Naive thymus-derived CD4-positive, alpha-beta T cell (primary cell): ENCODE data around the gene LRIG3. TPM values are rescaled to one million over a fixed set of nuclear protein-coding genes. Genes with fewer than 3 reads are reported as not detected.

ENCODE experiments used
- ATAC-seq: fragments of 150-1000 bp; cut with Tn5 transposase; 2 replicates; pipeline ENCODE4 v1.10.0; 2021; ENCODE audit warnings: mild to moderate bottlenecking, moderate library complexity
- CTCF ChIA-PET: fragments of 350-600 bp; sonication (Branson Sonifier 250); formaldehyde crosslinking; loops from one replicate; lab custom pipeline; 2021; ENCODE audit warnings: antibody characterized with exemption; lab: Charles Lee
- POLR2A ChIA-PET: fragments of 350-600 bp; sonication (Branson Sonifier 250); formaldehyde crosslinking; loops from one replicate; lab custom pipeline; 2021; ENCODE audit warnings: antibody characterized with exemption, inconsistent platforms; lab: Charles Lee
- DNase-seq, 9 donors: peaks; one replicate each; pipeline versions ENCODE4 v3.0.0 to v3.0.0-alpha.2; 2020 to 2022; ENCODE audit warnings: mixed read lengths in 1 of 9
- H3K27ac ChIP-seq: one replicate; pipeline ENCODE4 v1.7.0; 2013; ENCODE audit warnings: mild to moderate bottlenecking, low read depth, low read length, moderate library complexity
- H3K27me3 ChIP-seq, 2 donors: one replicate each; pipeline ENCODE4 v1.7.0; 2013; ENCODE audit warnings: low read length in 2 of 2, mild to moderate bottlenecking in 2 of 2, moderate library complexity in 2 of 2; ENCODE audit not compliant: control insufficient read depth in 2 of 2, insufficient read depth in 2 of 2
- H3K36me3 ChIP-seq, 3 experiments: 1 replicate in 2 of 3; 2 replicates in 1 of 3; pipeline ENCODE4 v1.7.0; 2013; ENCODE audit warnings: low read length in 3 of 3, mild to moderate bottlenecking in 3 of 3, moderate library complexity in 1 of 3; ENCODE audit not compliant: insufficient read depth in 3 of 3, control insufficient read depth in 2 of 3
- H3K4me1 ChIP-seq, 2 donors: one replicate each; pipeline ENCODE4 v1.7.0; 2013; ENCODE audit warnings: low read length in 2 of 2, mild to moderate bottlenecking in 2 of 2, moderate library complexity in 1 of 2; ENCODE audit not compliant: control insufficient read depth in 2 of 2, insufficient read depth in 2 of 2
- H3K4me3 ChIP-seq: 2 replicates; pipeline ENCODE4 v1.7.0; 2013; ENCODE audit warnings: mild to moderate bottlenecking, low read length
- H3K9me3 ChIP-seq, 3 experiments: 1 replicate in 2 of 3; 2 replicates in 1 of 3; pipeline ENCODE4 v1.7.0; 2013; ENCODE audit warnings: low read length in 3 of 3; ENCODE audit not compliant: control insufficient read depth in 2 of 3
- H3K27ac Mint-ChIP-seq, 9 donors: one replicate each; pipeline ENCODE4 v1.8.0; 2020 to 2022; ENCODE audit warnings: mixed read lengths in 9 of 9, mild to moderate bottlenecking in 8 of 9, moderate library complexity in 5 of 9, inconsistent platforms in 2 of 9
- H3K27me3 Mint-ChIP-seq, 5 donors: one replicate each; pipeline ENCODE4 v1.8.0; 2021 to 2022; ENCODE audit warnings: mixed read lengths in 5 of 5, mild to moderate bottlenecking in 1 of 5
- H3K36me3 Mint-ChIP-seq, 5 donors: one replicate each; pipeline ENCODE4 v1.8.0; 2020 to 2022; ENCODE audit warnings: mixed read lengths in 5 of 5, mild to moderate bottlenecking in 3 of 5, inconsistent platforms in 1 of 5
- H3K4me1 Mint-ChIP-seq, 7 donors: one replicate each; pipeline ENCODE4 v1.8.0; 2020 to 2022; ENCODE audit warnings: mixed read lengths in 7 of 7, mild to moderate bottlenecking in 3 of 7, inconsistent platforms in 1 of 7
- H3K4me3 Mint-ChIP-seq, 10 donors: one replicate each; pipeline ENCODE4 v1.8.0; 2020 to 2022; ENCODE audit warnings: mild to moderate bottlenecking in 10 of 10, mixed read lengths in 10 of 10, moderate library complexity in 6 of 10, inconsistent platforms in 2 of 10
- H3K9me3 Mint-ChIP-seq, 11 donors: one replicate each; pipeline ENCODE4 v1.8.0; 2020 to 2022; ENCODE audit warnings: mixed read lengths in 11 of 11, mild to moderate bottlenecking in 4 of 11, inconsistent platforms in 1 of 11, moderate library complexity in 1 of 11
- intact Hi-C, 2 donors: fragments of 100-400 bp; cut with micrococcal nuclease; formaldehyde crosslinking; loops; one replicate each; pipeline ENCODE4 v1.15.1; 2023
- polyA plus RNA-seq, 2 donors: library from polyadenylated mRNA; unstranded; fragments of 300-500 nt; fragmentation: Illumina TruSeq; gene quantifications; one replicate each; pipeline ENCODE4 v1.2.3, GENCODE V29; 2021
- total RNA-seq, 6 experiments: library from RNA in 5 of 6; stranded (reverse) in 5 of 6; gene quantifications; 1 replicate in 5 of 6; 2 replicates in 1 of 6; pipeline ENCODE4 v1.2.3 and lab custom pipeline; 2021 to 2026

LRIG3 gene
- total and polyA plus RNA-seq, 7 experiments from 2014 or later, result 0.24 TPM; not detected in 6

DNA sequence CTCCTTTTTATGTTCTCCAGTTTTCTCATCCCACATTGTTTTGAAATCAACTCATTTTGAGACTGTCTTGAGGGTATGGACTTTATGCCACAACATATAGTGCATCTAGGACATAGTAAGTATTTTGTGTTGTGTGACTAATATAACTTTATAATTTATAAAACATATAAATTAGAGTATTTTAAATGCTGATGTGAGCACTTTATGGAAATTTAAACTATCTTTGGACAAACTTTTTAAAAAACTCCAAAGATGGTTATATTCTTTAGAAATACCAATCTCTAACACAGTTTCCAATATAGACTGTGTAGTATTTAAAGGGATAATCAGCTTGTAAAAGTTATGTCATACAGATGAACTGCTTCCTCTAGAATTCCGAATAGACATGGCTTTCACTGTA is 87.4 kb downstream of the LRIG3 start:
- H3K4me3 Mint-ChIP-seq, result no peak overlapping the region
- CTCF ChIA-PET, result no interaction called here
- ATAC-seq, result no peak
- POLR2A ChIA-PET, result no interaction called here
- H3K9me3 ChIP-seq, result no peaks in the 10 kb centered on the region
- DNase-seq, result no peak
- no peaks in the 10 kb centered on the region for H3K36me3 Mint-ChIP-seq
- no peaks in the 10 kb centered on the region for H3K27me3 ChIP-seq
- no peaks in the 10 kb centered on the region for H3K27me3 Mint-ChIP-seq
- no peaks in the 10 kb centered on the region for H3K4me1 Mint-ChIP-seq
- intact Hi-C loops, result no loop called here
- peaks cover 2 to 23% (median 15%) of the 10 kb centered on the region in 11 donors for H3K9me3 Mint-ChIP-seq
- no peaks in the 10 kb centered on the region for H3K4me1 ChIP-seq
- no peaks in the 10 kb centered on the region for H3K36me3 ChIP-seq
- no peak overlapping the region for H3K27ac ChIP-seq
- H3K27ac Mint-ChIP-seq, result no peak overlapping the region
- no peak overlapping the region for H3K4me3 ChIP-seq
